KOPT-K1 (cell line): ENCODE results near the gene PIEZO2.
"Not testable (repeated sequence)": the region's sequence is repeated elsewhere in the genome, so short reads cannot be mapped to it uniquely, and the experiment has no call there.

Experiments used
- H3K27ac ChIP-seq: fragments of 200-600 bp; sonication (generic); 2 replicates; pipeline ENCODE4 v1.5.1; 2016; ENCODE audit warnings: antibody characterized with exemption, mild to moderate bottlenecking, low read depth, low read length; ENCODE audit not compliant: poor library complexity, severe bottlenecking
- H3K36me3 ChIP-seq: fragments of 200-600 bp; sonication (generic); 2 replicates; pipeline ENCODE4 v1.5.1; 2017; ENCODE audit warnings: antibody characterized with exemption, mild to moderate bottlenecking, low read length, moderate library complexity; ENCODE audit not compliant: insufficient read depth
- H3K9me3 ChIP-seq: fragments of 200-600 bp; sonication (generic); 2 replicates; pipeline ENCODE4 v1.5.1; 2017; ENCODE audit warnings: antibody characterized with exemption, low read length, mild to moderate bottlenecking; ENCODE audit not compliant: insufficient read depth, poor library complexity, severe bottlenecking

The PIEZO2 gene

GRCh38 chr18:10916865-10917264 lies 232.5 kb downstream of the PIEZO2 start:
- Histone ChIP-seq H3K27ac (no peak overlapping the region), H3K9me3 (no peaks in the 10 kb centered on the region)

GRCh38 chr18:10916387-10916786 lies 233.0 kb downstream of the PIEZO2 start:
- Histone ChIP-seq H3K27ac (no peak overlapping the region), H3K9me3 (no peaks in the 10 kb centered on the region), H3K36me3 (no peaks in the 10 kb centered on the region)

More at GRCh38 chr18:10916865-10917264, 232.5 kb downstream of the PIEZO2 start:
- H3K36me3 ChIP-seq: no peaks in the 10 kb centered on the region

GRCh38 chr18:10915748-10916147 lies 233.6 kb downstream of the PIEZO2 start:
- H3K36me3 ChIP-seq, H3K27ac ChIP-seq, H3K9me3 ChIP-seq: not testable (repeated sequence)

- not testable (repeated sequence) for H3K36me3 ChIP-seq, H3K27ac ChIP-seq, H3K9me3 ChIP-seq
Observed at GRCh38 chr18:10914610-10915009, 234.8 kb downstream of the PIEZO2 start.

GRCh38 chr18:10913919-10914318 lies 235.4 kb downstream of the PIEZO2 start:
- no peak overlapping the region for H3K27ac ChIP-seq
- H3K36me3 ChIP-seq: no peaks in the 10 kb centered on the region
- H3K9me3 ChIP-seq: no peaks in the 10 kb centered on the region

- no peaks in the 10 kb centered on the region for H3K9me3 ChIP-seq
- H3K36me3 ChIP-seq: no peaks in the 10 kb centered on the region
- no peak overlapping the region for H3K27ac ChIP-seq
Observed at GRCh38 chr18:10912790-10913545, 236.4 kb downstream of the PIEZO2 start.

GRCh38 chr18:10909724-10910123 lies 239.6 kb downstream of the PIEZO2 start:
- Histone ChIP-seq H3K36me3 (no peaks in the 10 kb centered on the region), H3K27ac (no peak overlapping the region), H3K9me3 (no peaks in the 10 kb centered on the region)

- no peak overlapping the region for H3K27ac ChIP-seq
- H3K36me3 ChIP-seq: no peaks in the 10 kb centered on the region
- no peaks in the 10 kb centered on the region for H3K9me3 ChIP-seq
Observed at GRCh38 chr18:10908760-10909159, 240.6 kb downstream of the PIEZO2 start.

GRCh38 chr18:10907749-10908148 lies 241.6 kb downstream of the PIEZO2 start:
- Histone ChIP-seq H3K27ac (no peak overlapping the region), H3K9me3 (no peaks in the 10 kb centered on the region), H3K36me3 (no peaks in the 10 kb centered on the region)

- Histone ChIP-seq H3K36me3 (no peaks in the 10 kb centered on the region), H3K27ac (no peak overlapping the region), H3K9me3 (no peaks in the 10 kb centered on the region)
Observed at GRCh38 chr18:10901329-10901728, 248.0 kb downstream of the PIEZO2 start.

GRCh38 chr18:10900435-10900834 lies 248.9 kb downstream of the PIEZO2 start:
- Histone ChIP-seq H3K36me3 (no peaks in the 10 kb centered on the region), H3K9me3 (no peaks in the 10 kb centered on the region), H3K27ac (no peak overlapping the region)

- Histone ChIP-seq H3K27ac (no peak overlapping the region), H3K9me3 (no peaks in the 10 kb centered on the region), H3K36me3 (no peaks in the 10 kb centered on the region)
Observed at GRCh38 chr18:10899481-10899880, 249.9 kb downstream of the PIEZO2 start.

- Histone ChIP-seq H3K27ac (no peak overlapping the region), H3K9me3 (no peaks in the 10 kb centered on the region), H3K36me3 (no peaks in the 10 kb centered on the region)
Observed at GRCh38 chr18:10898417-10898974, 250.9 kb downstream of the PIEZO2 start.

GRCh38 chr18:10896851-10897250 lies 252.5 kb downstream of the PIEZO2 start:
- H3K36me3 ChIP-seq: no peaks in the 10 kb centered on the region
- H3K27ac ChIP-seq: no peak overlapping the region
- no peaks in the 10 kb centered on the region for H3K9me3 ChIP-seq

GRCh38 chr18:10895976-10896375 lies 253.4 kb downstream of the PIEZO2 start:
- H3K9me3 ChIP-seq: no peaks in the 10 kb centered on the region
- H3K27ac ChIP-seq: no peak overlapping the region
- no peaks in the 10 kb centered on the region for H3K36me3 ChIP-seq

- Histone ChIP-seq H3K36me3 (no peaks in the 10 kb centered on the region), H3K27ac (no peak overlapping the region), H3K9me3 (no peaks in the 10 kb centered on the region)
Observed at GRCh38 chr18:10894501-10894900, 254.9 kb downstream of the PIEZO2 start.
